IPS-18a (cell line): ENCODE data around the gene SMARCA1.
A peak's percentile ranks its signal among the peaks of the same experiment; 100 is the strongest.
"Not testable (repeated sequence)": the region's sequence is repeated elsewhere in the genome, so short reads cannot be mapped to it uniquely, and the experiment has no call there.

Source experiments
- H3K27ac ChIP-seq: one replicate; pipeline ENCODE4 v1.5.1; 2013; ENCODE audit warnings: low read length
- H3K27me3 ChIP-seq: one replicate; pipeline ENCODE4 v1.6.1; 2013; ENCODE audit warnings: mild to moderate bottlenecking, low read length; ENCODE audit not compliant: control insufficient read depth, insufficient read depth
- H3K36me3 ChIP-seq: one replicate; pipeline ENCODE4 v1.6.1; 2013; ENCODE audit warnings: low read depth, low read length; ENCODE audit not compliant: control insufficient read depth
- H3K4me1 ChIP-seq: one replicate; pipeline ENCODE4 v1.6.1; 2013; ENCODE audit warnings: low read depth, low read length; ENCODE audit not compliant: control insufficient read depth
- H3K4me3 ChIP-seq: one replicate; pipeline ENCODE4 v1.5.1; 2013; ENCODE audit warnings: low read length
- H3K9ac ChIP-seq: one replicate; pipeline ENCODE4 v1.6.1; 2013; ENCODE audit warnings: mild to moderate bottlenecking, low read length, moderate library complexity
- H3K9me3 ChIP-seq: one replicate; pipeline ENCODE4 v1.6.1; 2013; ENCODE audit warnings: low read depth, low read length; ENCODE audit not compliant: control insufficient read depth

The SMARCA1 gene, protein sequence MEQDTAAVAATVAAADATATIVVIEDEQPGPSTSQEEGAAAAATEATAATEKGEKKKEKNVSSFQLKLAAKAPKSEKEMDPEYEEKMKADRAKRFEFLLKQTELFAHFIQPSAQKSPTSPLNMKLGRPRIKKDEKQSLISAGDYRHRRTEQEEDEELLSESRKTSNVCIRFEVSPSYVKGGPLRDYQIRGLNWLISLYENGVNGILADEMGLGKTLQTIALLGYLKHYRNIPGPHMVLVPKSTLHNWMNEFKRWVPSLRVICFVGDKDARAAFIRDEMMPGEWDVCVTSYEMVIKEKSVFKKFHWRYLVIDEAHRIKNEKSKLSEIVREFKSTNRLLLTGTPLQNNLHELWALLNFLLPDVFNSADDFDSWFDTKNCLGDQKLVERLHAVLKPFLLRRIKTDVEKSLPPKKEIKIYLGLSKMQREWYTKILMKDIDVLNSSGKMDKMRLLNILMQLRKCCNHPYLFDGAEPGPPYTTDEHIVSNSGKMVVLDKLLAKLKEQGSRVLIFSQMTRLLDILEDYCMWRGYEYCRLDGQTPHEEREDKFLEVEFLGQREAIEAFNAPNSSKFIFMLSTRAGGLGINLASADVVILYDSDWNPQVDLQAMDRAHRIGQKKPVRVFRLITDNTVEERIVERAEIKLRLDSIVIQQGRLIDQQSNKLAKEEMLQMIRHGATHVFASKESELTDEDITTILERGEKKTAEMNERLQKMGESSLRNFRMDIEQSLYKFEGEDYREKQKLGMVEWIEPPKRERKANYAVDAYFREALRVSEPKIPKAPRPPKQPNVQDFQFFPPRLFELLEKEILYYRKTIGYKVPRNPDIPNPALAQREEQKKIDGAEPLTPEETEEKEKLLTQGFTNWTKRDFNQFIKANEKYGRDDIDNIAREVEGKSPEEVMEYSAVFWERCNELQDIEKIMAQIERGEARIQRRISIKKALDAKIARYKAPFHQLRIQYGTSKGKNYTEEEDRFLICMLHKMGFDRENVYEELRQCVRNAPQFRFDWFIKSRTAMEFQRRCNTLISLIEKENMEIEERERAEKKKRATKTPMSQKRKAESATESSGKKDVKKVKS

DNA sequence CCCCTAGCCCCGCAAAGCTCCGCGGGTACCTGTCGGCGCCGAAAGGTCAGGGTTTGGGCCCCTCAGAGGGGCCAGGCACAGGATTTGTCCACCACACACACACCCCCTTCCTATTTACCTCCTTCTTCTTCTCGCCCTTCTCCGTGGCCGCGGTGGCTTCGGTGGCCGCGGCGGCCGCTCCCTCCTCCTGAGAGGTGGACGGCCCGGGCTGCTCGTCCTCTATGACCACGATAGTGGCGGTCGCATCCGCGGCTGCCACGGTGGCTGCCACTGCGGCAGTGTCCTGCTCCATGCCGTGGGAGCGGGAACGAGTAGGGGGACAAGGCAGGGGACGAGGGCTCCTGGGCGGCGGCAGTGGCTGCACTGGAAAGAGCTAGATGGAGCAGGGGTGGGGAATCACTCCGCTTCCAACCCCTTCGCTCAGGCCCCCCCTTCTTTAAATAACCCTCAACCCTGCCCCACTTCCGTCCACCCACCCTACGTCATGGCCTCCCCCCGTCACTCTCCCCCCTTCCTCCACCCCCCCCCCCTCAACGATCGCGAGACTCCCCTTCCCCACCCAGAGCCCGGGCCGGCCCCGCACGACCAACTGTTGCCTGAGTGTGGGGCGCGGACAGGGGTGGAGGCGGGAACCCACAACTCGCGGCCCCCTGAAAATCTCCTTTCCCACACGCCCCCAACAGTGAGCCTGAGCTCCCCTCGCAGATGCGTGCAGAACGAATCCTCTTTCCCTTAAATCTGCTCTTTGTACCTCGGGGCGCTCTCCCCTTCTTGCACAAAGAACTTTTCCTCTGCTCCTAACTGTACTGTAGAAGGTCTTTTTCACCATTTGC lies at the start of gene SMARCA1:
Gene SMARCA1, minus strand, starts transcription at position 412 of the 833 bp plus-strand sequence. Its CDS starts 120 bp downstream, at position 292.
- Histone ChIP-seq H3K27ac (no peak within 1 kb of the TSS), H3K4me3 (peak within 1 kb of the TSS; percentile 71)

DNA sequence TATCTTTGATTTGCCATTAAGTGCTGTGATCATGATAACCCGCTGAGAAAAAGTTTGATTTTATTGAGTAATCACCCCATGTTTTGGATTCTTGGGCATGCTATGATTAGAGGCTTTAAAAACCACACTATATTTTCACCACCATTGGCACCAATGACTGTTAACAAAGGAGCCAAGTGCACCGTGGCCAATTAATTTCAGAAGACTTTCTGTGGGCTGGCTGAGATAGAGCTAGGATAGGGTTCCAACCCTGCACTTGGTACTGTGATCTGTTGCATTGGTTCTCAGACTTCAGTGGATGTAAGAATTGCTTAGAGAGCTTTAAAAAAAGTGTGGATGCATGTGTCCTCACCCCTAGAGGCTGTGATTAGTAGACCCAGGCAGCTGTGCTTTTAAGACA lies 49.1 kb upstream of the SMARCA1 start:
- Histone ChIP-seq H3K36me3 (peaks cover 38% of the 10 kb centered on the region), H3K27me3 (no peaks in the 10 kb centered on the region), H3K9me3 (peaks cover 14% of the 10 kb centered on the region), H3K4me3 (no peak overlapping the region), H3K9ac (no peak overlapping the region), H3K4me1 (no peaks in the 10 kb centered on the region), H3K27ac (no peak overlapping the region)

More for the DNA sequence above, at the start of gene SMARCA1:
- no peaks in the 10 kb centered on the region for H3K27me3 ChIP-seq
- no peaks in the 10 kb centered on the region for H3K36me3 ChIP-seq
- no peaks in the 10 kb centered on the region for H3K4me1 ChIP-seq
- peaks cover 11% of the 10 kb centered on the region for H3K9me3 ChIP-seq
- peak within 1 kb of the TSS; percentile 77 for H3K9ac ChIP-seq

DNA sequence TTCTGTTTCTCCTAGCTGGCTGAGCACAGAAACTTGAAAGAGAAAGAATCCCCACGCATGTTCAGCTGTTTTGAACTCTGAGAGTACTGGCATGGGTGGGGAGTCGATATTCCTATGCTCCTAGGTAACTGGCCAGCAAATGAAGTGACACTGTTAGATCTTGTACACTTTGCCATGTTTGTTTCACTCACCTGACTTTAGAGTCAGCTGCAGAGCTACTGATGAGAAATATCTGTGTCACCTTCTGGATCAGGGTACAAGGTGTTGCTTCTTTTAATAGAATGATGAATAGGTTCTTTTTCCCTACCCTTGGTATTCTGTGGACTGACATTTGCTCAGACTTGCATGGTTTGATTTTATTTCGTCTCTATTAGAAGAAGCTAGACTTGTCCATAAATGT lies 45.1 kb upstream of the SMARCA1 start:
- peaks cover 9% of the 10 kb centered on the region for H3K9me3 ChIP-seq
- H3K27ac ChIP-seq, result no peak overlapping the region
- no peaks in the 10 kb centered on the region for H3K4me1 ChIP-seq
- no peak overlapping the region for H3K4me3 ChIP-seq
- no peak overlapping the region for H3K9ac ChIP-seq
- peaks cover 17% of the 10 kb centered on the region for H3K36me3 ChIP-seq
- no peaks in the 10 kb centered on the region for H3K27me3 ChIP-seq

DNA sequence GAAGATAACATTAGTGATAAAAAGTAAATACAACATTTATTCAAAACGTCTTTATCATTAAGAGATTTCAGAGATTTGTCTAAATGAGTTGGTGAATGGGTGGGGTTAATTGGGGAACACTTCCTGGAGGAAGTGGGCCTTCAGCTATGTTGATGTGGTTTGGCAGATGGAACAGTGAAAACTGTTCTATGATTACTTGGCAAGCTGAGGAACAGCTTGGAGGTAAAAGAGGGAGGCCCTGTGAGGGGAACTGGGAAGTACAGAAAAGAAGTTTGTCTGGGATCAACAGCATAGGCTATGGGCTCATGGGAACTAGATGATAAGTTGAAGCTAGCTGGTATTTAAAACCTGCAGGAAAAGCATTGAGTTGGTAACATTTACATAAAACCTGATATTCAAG lies 42.8 kb upstream of the SMARCA1 start:
- Histone ChIP-seq H3K4me3 (no peak overlapping the region), H3K27me3 (no peaks in the 10 kb centered on the region), H3K27ac (no peak overlapping the region), H3K9me3 (peaks cover 9% of the 10 kb centered on the region), H3K4me1 (no peaks in the 10 kb centered on the region), H3K9ac (no peak overlapping the region), H3K36me3 (peaks cover 29% of the 10 kb centered on the region)

DNA sequence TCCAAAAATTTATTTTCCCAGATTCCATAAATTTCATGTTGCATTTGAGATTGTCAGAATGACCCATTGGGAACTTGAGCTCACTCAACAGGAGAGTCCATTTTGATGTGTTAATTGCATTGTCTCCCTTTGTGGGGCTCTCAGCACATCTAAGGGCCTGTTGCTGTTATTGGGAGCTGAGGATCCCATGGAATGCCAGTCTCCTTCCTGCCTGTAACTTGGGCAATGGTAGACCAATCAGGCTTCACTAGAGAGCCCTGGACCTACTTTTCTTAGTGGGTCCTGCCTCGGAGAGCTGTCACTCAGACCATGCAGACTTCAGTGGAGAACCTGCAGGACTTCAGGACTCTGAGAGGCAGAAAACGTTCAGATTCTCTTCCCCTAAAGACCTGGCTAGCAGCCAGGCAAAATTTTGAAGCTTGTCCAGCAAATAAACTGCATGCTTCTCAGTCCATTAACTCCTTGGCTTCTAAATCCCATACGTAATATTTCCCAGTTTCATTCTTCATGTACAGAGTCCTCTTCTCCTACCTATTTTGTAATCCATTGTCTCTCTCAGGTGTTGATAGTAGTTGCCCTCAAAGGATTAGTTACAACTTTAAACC lies 41.9 kb upstream of the SMARCA1 start:
- Histone ChIP-seq H3K36me3 (peaks cover 33% of the 10 kb centered on the region), H3K4me3 (no peak overlapping the region), H3K27me3 (no peaks in the 10 kb centered on the region), H3K9me3 (peaks cover 9% of the 10 kb centered on the region), H3K4me1 (no peaks in the 10 kb centered on the region), H3K9ac (no peak overlapping the region), H3K27ac (no peak overlapping the region)

DNA sequence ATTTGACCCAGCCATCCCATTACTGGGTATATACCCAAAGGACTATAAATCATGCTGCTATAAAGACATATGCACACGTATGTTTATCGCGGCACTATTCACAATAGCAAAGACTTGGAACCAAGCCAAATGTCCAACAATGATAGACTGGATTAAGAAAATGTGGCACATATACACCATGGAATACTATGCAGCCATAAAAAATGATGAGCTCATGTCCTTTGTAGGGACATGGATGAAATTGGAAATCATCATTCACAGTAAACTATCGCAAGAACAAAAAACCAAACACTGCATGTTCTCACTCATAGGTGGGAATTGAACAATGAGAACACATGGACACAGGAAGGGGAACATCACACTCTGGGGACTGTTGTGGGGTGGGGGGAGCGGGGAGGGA lies 41.1 kb upstream of the SMARCA1 start:
- peaks cover 31% of the 10 kb centered on the region for H3K36me3 ChIP-seq
- not testable (repeated sequence) for H3K4me1 ChIP-seq, H3K4me3 ChIP-seq, H3K27ac ChIP-seq, H3K27me3 ChIP-seq, H3K9ac ChIP-seq, H3K9me3 ChIP-seq

DNA sequence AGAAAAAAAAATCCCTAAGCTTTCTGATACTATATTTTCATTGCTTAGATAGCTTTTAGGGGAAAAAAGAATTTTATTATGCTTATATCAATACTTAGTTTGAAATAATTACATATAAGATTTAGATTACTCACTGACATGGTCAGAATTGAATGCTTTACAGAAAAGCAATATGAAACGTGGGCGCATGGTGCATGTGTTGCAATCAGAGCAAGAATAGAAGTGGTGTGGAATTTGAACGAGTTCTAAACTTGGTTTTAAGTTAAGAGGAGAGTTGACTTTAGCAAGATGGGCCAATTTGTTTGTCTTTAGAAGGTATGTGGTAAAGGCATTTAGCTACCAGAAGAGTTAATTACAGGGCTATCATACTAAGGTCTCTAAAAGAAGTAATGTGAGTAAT lies 38.2 kb upstream of the SMARCA1 start:
- Histone ChIP-seq H3K4me3 (no peak overlapping the region), H3K36me3 (peaks cover 46% of the 10 kb centered on the region), H3K27ac (no peak overlapping the region), H3K27me3 (no peaks in the 10 kb centered on the region), H3K9me3 (peaks cover 2% of the 10 kb centered on the region), H3K9ac (no peak overlapping the region), H3K4me1 (no peaks in the 10 kb centered on the region)

DNA sequence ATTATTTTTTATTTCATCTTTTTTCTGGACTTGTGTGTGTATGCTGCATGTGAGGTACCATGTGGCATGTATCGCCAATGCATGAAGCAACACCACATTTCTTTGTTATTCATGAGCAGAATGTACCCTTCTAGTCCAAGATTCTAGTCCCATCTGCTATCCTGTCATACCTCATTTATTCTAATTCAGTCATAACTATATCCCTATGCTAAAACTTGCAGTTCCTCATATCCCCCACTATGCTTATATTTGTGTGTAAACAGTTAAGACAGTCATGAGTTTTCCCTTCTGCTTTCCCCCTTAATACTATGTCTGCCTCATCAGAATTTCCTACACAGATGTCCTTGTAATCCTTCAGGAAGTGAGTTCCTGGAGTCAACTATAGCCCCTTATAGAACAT lies 36.5 kb upstream of the SMARCA1 start:
- Histone ChIP-seq H3K9me3 (no peaks in the 10 kb centered on the region), H3K27me3 (no peaks in the 10 kb centered on the region), H3K27ac (no peak overlapping the region), H3K4me1 (no peaks in the 10 kb centered on the region), H3K4me3 (no peak overlapping the region), H3K9ac (no peak overlapping the region), H3K36me3 (peaks cover 50% of the 10 kb centered on the region)

DNA sequence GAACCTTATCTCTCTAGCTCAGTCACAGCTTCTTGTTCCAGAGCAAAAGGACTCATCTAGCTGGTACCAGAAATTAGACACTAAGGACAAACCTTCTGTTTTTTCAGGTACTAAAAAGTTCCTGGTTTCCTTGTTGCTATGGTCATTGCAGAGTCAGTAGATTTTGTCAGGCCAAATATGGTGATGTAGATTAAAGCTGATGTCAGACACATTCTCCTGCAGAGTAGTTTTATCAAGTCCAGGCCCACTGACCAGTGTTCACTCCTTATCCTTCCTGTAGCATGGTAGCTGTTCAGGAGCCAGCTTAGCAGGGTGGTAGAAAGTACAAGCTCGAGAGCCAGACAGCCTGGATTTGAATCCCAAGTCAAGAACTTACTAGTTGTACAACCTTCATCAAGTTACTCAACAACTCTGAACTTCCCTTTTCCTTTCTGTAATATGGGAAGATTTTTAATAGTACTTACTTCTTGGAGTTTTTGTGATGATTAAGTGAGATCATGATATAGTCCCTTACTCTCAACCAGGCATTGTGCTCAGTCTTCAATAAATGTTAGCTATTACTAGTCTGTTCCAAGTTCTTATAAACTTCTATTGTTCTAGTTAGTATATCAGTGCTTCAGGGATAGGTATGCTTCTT lies 34.7 kb upstream of the SMARCA1 start:
- peaks cover 4% of the 10 kb centered on the region for H3K9me3 ChIP-seq
- H3K27me3 ChIP-seq, result no peaks in the 10 kb centered on the region
- H3K4me1 ChIP-seq, result no peaks in the 10 kb centered on the region
- H3K4me3 ChIP-seq, result no peak overlapping the region
- H3K27ac ChIP-seq, result no peak overlapping the region
- no peak overlapping the region for H3K9ac ChIP-seq
- peaks cover 50% of the 10 kb centered on the region for H3K36me3 ChIP-seq

DNA sequence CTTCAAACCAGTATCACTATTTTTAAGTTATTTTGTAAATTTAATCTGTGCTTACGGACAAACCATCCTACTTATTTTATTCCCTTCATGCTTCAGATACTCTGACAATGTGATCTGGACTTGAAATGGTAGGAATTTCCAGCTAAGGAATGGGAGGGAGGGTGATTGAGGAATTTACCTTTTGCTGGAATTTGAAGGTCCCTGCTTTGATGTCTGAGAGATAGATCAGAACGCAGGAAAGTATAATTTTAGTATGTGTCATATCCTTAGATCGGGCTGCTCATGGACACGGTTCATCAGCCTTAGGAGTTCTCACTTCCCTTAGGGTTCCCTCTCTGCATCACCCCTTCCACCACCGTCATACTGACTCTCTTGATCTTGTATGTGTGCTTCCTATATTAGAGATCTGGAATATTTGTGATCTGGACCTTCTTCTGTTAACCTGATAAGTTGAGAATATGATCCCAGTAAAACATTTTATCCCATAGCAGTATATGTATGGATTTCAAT lies 33.6 kb upstream of the SMARCA1 start:
- H3K27ac ChIP-seq, result no peak overlapping the region

More for the DNA sequence above, 33.6 kb upstream of the SMARCA1 start:
- H3K27me3 ChIP-seq, result no peaks in the 10 kb centered on the region
- H3K4me3 ChIP-seq, result no peak overlapping the region
- no peaks in the 10 kb centered on the region for H3K4me1 ChIP-seq
- H3K36me3 ChIP-seq, result peaks cover 42% of the 10 kb centered on the region
- H3K9ac ChIP-seq, result no peak overlapping the region
- H3K9me3 ChIP-seq, result peaks cover 4% of the 10 kb centered on the region
